K562 (cell line): ENCODE data around the gene ARL10. TPM values are rescaled to one million over a fixed set of nuclear protein-coding genes. Genes with fewer than 3 reads are reported as not detected.

Experiments
- ATAC-seq: fragments of 200-7000 bp; cut with Tn5 transposase; 3 replicates; pipeline ENCODE4 v1.9.1; 2020; ENCODE audit warnings: moderate library complexity
- BruUV-seq: library from RNA; stranded (reverse); fragments of 400-500 nt; replicated peaks from 2 replicates; lab custom pipeline; 2021; lab: Mats Ljungman, UMichigan
- CTCF ChIA-PET: fragments of 300-600 bp; formaldehyde crosslinking; extraction: SDS; loops from one replicate; lab custom pipeline; 2021; ENCODE audit warnings: low intra/inter-chr PET ratio; lab: Yijun Ruan, JAX
- POLR2A ChIA-PET: fragments of 300-600, 350-650 bp; sonication (Branson Sonifier 250); formaldehyde crosslinking; extraction: SDS; loops from one replicate; lab custom pipeline; 2021; ENCODE audit warnings: antibody characterized with exemption, inconsistent platforms; lab: Yijun Ruan, JAX
- DNase-seq, 4 experiments: peaks; one replicate each; pipeline versions ENCODE4 v3.0.0 to v3.0.0-alpha.2; 2011 to 2018; ENCODE audit warnings: low spot score in 3 of 4, mixed read lengths in 3 of 4; ENCODE audit errors: extremely low read depth in 1 of 4
- FAIRE-seq: peaks from 2 replicates; lab custom pipeline; 2011; peaks lifted over from hg19 to GRCh38; lab: Jason Lieb, UNC
- H2AFZ ChIP-seq: 2 replicates; pipeline ENCODE4 v1.6.0; 2011; ENCODE audit warnings: low read depth, low read length, control low read depth, inconsistent platforms
- H3K27ac ChIP-seq: fragments of 200-600 bp; 3 replicates; pipeline ENCODE4 v1.8.0; 2011; ENCODE audit warnings: low read depth, mild to moderate bottlenecking, control low read depth, inconsistent platforms, low read length, moderate library complexity, mixed read lengths; ENCODE audit errors: extremely low read depth
- H3K27me3 ChIP-seq, 2 experiments: fragments of 300-600 bp in 1 of 2; 2 replicates in 1 of 2; 3 replicates in 1 of 2; pipeline versions ENCODE4 v1.6.0 to v1.8.0; 2011; ENCODE audit warnings: inconsistent platforms in 2 of 2, low read length in 2 of 2, mild to moderate bottlenecking in 1 of 2, mixed read lengths in 1 of 2, moderate library complexity in 1 of 2; ENCODE audit not compliant: control insufficient read depth in 2 of 2, insufficient read depth in 2 of 2
- H3K36me3 ChIP-seq: fragments of 300-600 bp; 3 replicates; pipeline ENCODE4 v1.8.0; 2011; ENCODE audit warnings: mild to moderate bottlenecking, low read length, inconsistent platforms; ENCODE audit not compliant: control insufficient read depth, insufficient read depth
- H3K4me1 ChIP-seq, 2 experiments: fragments of 200-600 bp in 1 of 2; replicated peaks in 1 of 2; 2 replicates in 1 of 2; 3 replicates in 1 of 2; pipeline versions ENCODE4 v1.5.1 to v1.8.0; 2011; ENCODE audit warnings: inconsistent platforms in 2 of 2, low read length in 2 of 2, mild to moderate bottlenecking in 1 of 2, mixed read lengths in 1 of 2, moderate library complexity in 1 of 2; ENCODE audit not compliant: control insufficient read depth in 2 of 2, insufficient read depth in 2 of 2
- H3K4me2 ChIP-seq: 2 replicates; pipeline ENCODE4 v1.6.1; 2011; ENCODE audit warnings: low read length, control low read depth, inconsistent platforms, mixed read lengths; ENCODE audit not compliant: insufficient read depth
- H3K4me3 ChIP-seq: fragments of 200-600 bp; sonication (generic), shearing (Covaris generic); 2 replicates; pipeline ENCODE4 v1.5.1; 2016; ENCODE audit warnings: control low read depth, inconsistent platforms
- H3K79me2 ChIP-seq: fragments of 200-600 bp; 3 replicates; pipeline ENCODE4 v1.8.0; 2011; ENCODE audit warnings: low read length, inconsistent platforms; ENCODE audit not compliant: control insufficient read depth, insufficient read depth
- H3K9ac ChIP-seq, 2 experiments: 2 replicates each; pipeline versions ENCODE4 v1.6.0 to v1.6.1; 2011; ENCODE audit warnings: low read depth in 2 of 2, low read length in 2 of 2, control low read depth in 1 of 2, inconsistent platforms in 1 of 2, mild to moderate bottlenecking in 1 of 2, mixed read lengths in 1 of 2; ENCODE audit not compliant: insufficient read depth in 1 of 2
- H3K9me1 ChIP-seq: one replicate; pipeline ENCODE4 v1.6.0; 2011; ENCODE audit warnings: inconsistent platforms, mild to moderate bottlenecking, low read length, moderate library complexity; ENCODE audit not compliant: control insufficient read depth, insufficient read depth
- H3K9me3 ChIP-seq: replicated peaks from 2 replicates; pipeline ENCODE4 v1.5.1; 2011; ENCODE audit warnings: low read depth, low read length, inconsistent platforms; ENCODE audit not compliant: control insufficient read depth, insufficient read depth
- H4K20me1 ChIP-seq: replicated peaks from 2 replicates; pipeline ENCODE4 v1.6.1; 2011; ENCODE audit warnings: low read length, inconsistent platforms, mixed read lengths; ENCODE audit not compliant: control insufficient read depth, insufficient read depth
- BRF1 ChIP-seq: IDR thresholded peaks from 3 replicates; pipeline ENCODE4 v1.6.1; 2011; ENCODE audit warnings: borderline replicate concordance, mild to moderate bottlenecking; ENCODE audit not compliant: insufficient read length; ENCODE audit errors: extremely low read depth
- CHD1 ChIP-seq: fragments of 200-600 bp; sonication (generic); IDR thresholded peaks from one replicate; pipeline ENCODE4 v1.6.1; 2012; ENCODE audit warnings: mild to moderate bottlenecking, moderate library complexity, low read length, inconsistent platforms
- CHD4 ChIP-seq: fragments of 200-600 bp; sonication (generic); IDR thresholded peaks from 3 replicates; pipeline ENCODE4 v1.6.1; 2012; ENCODE audit warnings: low read depth, mild to moderate bottlenecking, mixed read lengths, low read length, inconsistent platforms; ENCODE audit not compliant: insufficient read depth, insufficient replicate concordance, poor library complexity, severe bottlenecking
- E2F8 ChIP-seq: fragments of 450-650 bp; IDR thresholded peaks from 2 replicates; pipeline ENCODE4 v1.7.1; 2018; ENCODE audit warnings: mild to moderate bottlenecking, low read depth; ENCODE audit not compliant: partially characterized antibody
- EP400 ChIP-seq: fragments of 450-650 bp; IDR thresholded peaks from 2 replicates; pipeline ENCODE4 v1.6.1; 2017; ENCODE audit warnings: antibody characterized with exemption, mild to moderate bottlenecking, moderate library complexity
- GABPB2 ChIP-seq: fragments of 250-450 bp; sonication (Bioruptor Pico); conservative IDR thresholded peaks from 2 replicates; pipeline ENCODE4 v1.5.1; 2021; ENCODE audit warnings: mild to moderate bottlenecking
- HCFC1 ChIP-seq: IDR thresholded peaks from 2 replicates; pipeline ENCODE4 v1.6.1; 2012; ENCODE audit warnings: low read depth, low read length, improper control_type of control experiment
- RAD21 ChIP-seq, 2 experiments: fragments of 250-450 bp in 1 of 2; fragments of 450-650 bp in 1 of 2; sonication (Bioruptor Pico) in 1 of 2; formaldehyde crosslinking in 1 of 2; IDR thresholded peaks in 1 of 2; conservative IDR thresholded peaks in 1 of 2; 2 replicates each; pipeline versions ENCODE4 v1.4.0 to v1.8.0; 2020 to 2022; ENCODE audit warnings: mild to moderate bottlenecking in 2 of 2, moderate library complexity in 1 of 2
- SRF ChIP-seq, 2 experiments: fragments of 250-450, 450-650 bp in 1 of 2; sonication (Bioruptor Pico) in 1 of 2; sonication (generic) in 1 of 2; formaldehyde crosslinking; IDR thresholded peaks; 2 replicates each; pipeline versions ENCODE4 v1.5.0 to v1.5.1; 2020 to 2022; ENCODE audit warnings: mild to moderate bottlenecking in 1 of 2, missing genetic modification reagents in 1 of 2
- SRSF3 ChIP-seq: fragments of 200-400 bp; formaldehyde crosslinking; IDR thresholded peaks from 2 replicates; pipeline ENCODE4 v1.6.1; 2016; ENCODE audit warnings: mild to moderate bottlenecking, low read length, moderate library complexity; ENCODE audit not compliant: insufficient read depth
- STAT5A ChIP-seq: IDR thresholded peaks from 2 replicates; pipeline ENCODE4 v1.6.1; 2012; ENCODE audit warnings: low read length, inconsistent platforms, borderline replicate concordance
- TAL1 ChIP-seq: fragments of 450-650 bp; IDR thresholded peaks from 2 replicates; pipeline ENCODE4 v1.6.1; 2016; ENCODE audit warnings: mild to moderate bottlenecking
- ZBTB12 ChIP-seq: fragments of 250-450 bp; sonication (Bioruptor Pico); IDR thresholded peaks from 2 replicates; pipeline ENCODE4 v1.4.0; 2020
- ZBTB7A ChIP-seq: IDR thresholded peaks from 2 replicates; pipeline ENCODE4 v1.6.1; 2011; ENCODE audit warnings: low read depth, mild to moderate bottlenecking, low read length, moderate library complexity, borderline replicate concordance; ENCODE audit not compliant: control insufficient read depth
- ZKSCAN1 ChIP-seq: fragments of 150-350 bp; IDR thresholded peaks from 2 replicates; pipeline ENCODE4 v1.6.1; 2016; ENCODE audit warnings: low read depth, low read length
- ZNF232 ChIP-seq: sonication (generic); formaldehyde crosslinking; IDR thresholded peaks from 2 replicates; pipeline ENCODE4 v1.8.0; 2022; ENCODE audit warnings: mild to moderate bottlenecking, missing genetic modification reagents
- WGBS: fragments of 100-300 bp; shearing (Covaris generic); methylation state at CpG from one replicate; pipeline ENCODE4 v1.1.6; 2016; ENCODE audit warnings: low coverage, mixed read lengths; ENCODE audit not compliant: insufficient coverage; ENCODE audit errors: missing lambda C conversion rate; 5-methylcytosine and 5-hydroxymethylcytosine counted together
- in situ Hi-C: fragments of 300-500 bp; cut with MboI; formaldehyde crosslinking; loops from 4 replicates; pipeline ENCODE4 v1.15.0; 2018; ENCODE audit warnings: inconsistent platforms, mixed read lengths
- intact Hi-C: fragments of 100-400 bp; cut with micrococcal nuclease; formaldehyde crosslinking; loops from 2 replicates; pipeline ENCODE4 v1.14.2; 2022
- polyA plus RNA-seq, 8 experiments: library from polyadenylated mRNA; depleted of rRNA in 4 of 8; stranded (reverse) in 5 of 8; unstranded in 3 of 8; fragments of >200 nt; fragmentation: Nextera tagmentation in 2 of 8; fragmentation: Illumina TruSeq in 1 of 8; extraction: Ambion mirVana in 2 of 8; extraction: Trizol in 1 of 8; gene quantifications; 2 replicates each; pipeline versions ENCODE4 v1.2.1 to v1.2.3, GENCODE V29; 2011 to 2014; ENCODE audit warnings: inconsistent platforms in 1 of 8, missing spikeins in 1 of 8
- total RNA-seq, 7 experiments: library from RNA; depleted of rRNA in 6 of 7; stranded (reverse); fragments of >200 nt in 6 of 7; fragmentation: Illumina TruSeq in 2 of 7; extraction: Trizol in 2 of 7; gene quantifications; 2 replicates each; pipeline versions ENCODE4 v1.2.1 to v1.2.3, GENCODE V29; 2011 to 2021; ENCODE audit warnings: low replicate concordance in 1 of 7
- TF ChIP-seq, protein P1 (sequence below): fragments of 450-650 bp; IDR thresholded peaks from 2 replicates; pipeline ENCODE4 v1.6.1; 2018; ENCODE audit warnings: mild to moderate bottlenecking, low read depth; ENCODE audit not compliant: partially characterized antibody

The ARL10 gene
- total and polyA plus RNA-seq, 9 of the 15 experiments (the other 6 are each of a cell fraction or from before 2014, with no cell fraction given) = under 0.01 to 0.40 (median 0.34) TPM; not detected in 3

DNA sequence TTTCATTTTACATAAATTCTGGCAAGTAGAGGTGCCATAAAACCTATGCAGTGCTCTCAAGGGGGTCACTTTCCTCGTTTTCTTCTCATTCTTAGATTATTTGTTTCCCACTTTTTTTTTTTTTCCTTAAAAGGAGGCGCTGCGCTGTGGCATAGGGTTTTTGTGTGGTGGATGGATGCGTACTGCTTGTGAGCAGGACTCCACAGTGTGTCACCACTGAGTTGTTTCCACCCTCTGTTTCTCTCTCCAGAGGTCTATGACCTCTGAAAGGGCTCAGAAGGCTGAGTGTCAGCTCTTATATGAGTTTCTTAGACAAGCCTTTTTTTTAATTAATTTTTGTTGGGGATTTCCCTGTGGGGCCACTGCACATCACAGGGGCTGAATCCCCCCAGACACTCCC lies 64.7 kb downstream of the ARL10 start:
- peak; percentile 99 for ATAC-seq
- Histone ChIP-seq H4K20me1 (no peaks in the 10 kb centered on the region), H3K27ac (peak overlapping the region; percentile 6; the same call in 1 of the 3 replicates), H3K4me1 (no peaks in the 10 kb centered on the region; a peak in 1 of 5 replicates), H3K4me2 (no peak overlapping the region), H3K27me3 (no peaks in the 10 kb centered on the region), H3K36me3 (no peaks in the 10 kb centered on the region), H2AFZ (peak overlapping the region; percentile 70), H3K9me3 (no peaks in the 10 kb centered on the region), H3K79me2 (no peaks in the 10 kb centered on the region), H3K9me1 (no peaks in the 10 kb centered on the region), H3K4me3 (no peak overlapping the region), H3K9ac (0 out of 4 replicates have a peak overlapping the region, but pooled peaks of 1 of the 2 experiments have one; percentile 67)
- no TSS peak for BruUV-seq
- peak in 2 of 4 experiments; percentile 37 to 70 for DNase-seq
- ChIA-PET POLR2A (interaction anchor here (1.1 to 2.1 kb wide), 3 partner anchors 9 to 18 kb away, joined by 3 to 5 read pairs (median 3); partner anchors contain the start of gene FAF2), CTCF (no interaction called here)
- WGBS = 24% methylated on average over 4 of the region's 4 CpGs
- intact Hi-C loops (no loop called here), in situ Hi-C loops (no loop called here)
- peak; percentile 69 for FAIRE-seq
- TF ChIP-seq ZNF232 (CRISPR knock-in tag) = no peak
- TF ChIP-seq E2F8 = no peak
- TF ChIP-seq ZKSCAN1 = no peak
- peak in 1 of 2 experiments; percentile 37; a peak in 1 of 4 replicates for TF ChIP-seq SRF (CRISPR knock-in tag; IDR thresholded peaks at IDR 0.05)
- TF ChIP-seq TAL1 = no peak
- TF ChIP-seq, protein P1, sequence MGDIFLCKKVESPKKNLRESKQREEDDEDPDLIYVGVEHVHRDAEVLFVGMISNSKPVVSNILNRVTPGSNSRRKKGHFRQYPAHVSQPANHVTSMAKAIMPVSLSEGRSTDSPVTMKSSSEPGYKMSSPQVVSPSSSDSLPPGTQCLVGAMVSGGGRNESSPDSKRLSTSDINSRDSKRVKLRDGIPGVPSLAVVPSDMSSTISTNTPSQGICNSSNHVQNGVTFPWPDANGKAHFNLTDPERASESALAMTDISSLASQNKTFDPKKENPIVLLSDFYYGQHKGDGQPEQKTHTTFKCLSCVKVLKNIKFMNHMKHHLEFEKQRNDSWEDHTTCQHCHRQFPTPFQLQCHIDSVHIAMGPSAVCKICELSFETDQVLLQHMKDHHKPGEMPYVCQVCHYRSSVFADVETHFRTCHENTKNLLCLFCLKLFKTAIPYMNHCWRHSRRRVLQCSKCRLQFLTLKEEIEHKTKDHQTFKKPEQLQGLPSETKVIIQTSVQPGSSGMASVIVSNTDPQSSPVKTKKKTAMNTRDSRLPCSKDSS = no peak
- peak in 1 of 2 experiments; percentile 39; a peak in 1 of 4 replicates for TF ChIP-seq RAD21 (CRISPR knock-in tag; conservative IDR thresholded peaks at IDR 0.05 in 1 of 2, IDR thresholded peaks at IDR 0.05 in 1 of 2)
- TF ChIP-seq EP400 = no peak
- no peak for TF ChIP-seq STAT5A
- no peak for TF ChIP-seq ZBTB12
- TF ChIP-seq ZBTB7A = no peak
- TF ChIP-seq GABPB2 = no peak
- TF ChIP-seq CHD1 = no peak
- TF ChIP-seq SRSF3 = no peak
- TF ChIP-seq HCFC1 = no peak
- TF ChIP-seq BRF1 = no peak
- TF ChIP-seq CHD4 = no peak
